GM21619 (cell line): ENCODE data around the gene NNMT.

Experiments used
- ATAC-seq: cut with Tn5 transposase; IDR thresholded peaks from one replicate; pipeline ENCODE4 v1.9.1; 2021; ENCODE audit not compliant: unreplicated experiment

NNMT gene

DNA sequence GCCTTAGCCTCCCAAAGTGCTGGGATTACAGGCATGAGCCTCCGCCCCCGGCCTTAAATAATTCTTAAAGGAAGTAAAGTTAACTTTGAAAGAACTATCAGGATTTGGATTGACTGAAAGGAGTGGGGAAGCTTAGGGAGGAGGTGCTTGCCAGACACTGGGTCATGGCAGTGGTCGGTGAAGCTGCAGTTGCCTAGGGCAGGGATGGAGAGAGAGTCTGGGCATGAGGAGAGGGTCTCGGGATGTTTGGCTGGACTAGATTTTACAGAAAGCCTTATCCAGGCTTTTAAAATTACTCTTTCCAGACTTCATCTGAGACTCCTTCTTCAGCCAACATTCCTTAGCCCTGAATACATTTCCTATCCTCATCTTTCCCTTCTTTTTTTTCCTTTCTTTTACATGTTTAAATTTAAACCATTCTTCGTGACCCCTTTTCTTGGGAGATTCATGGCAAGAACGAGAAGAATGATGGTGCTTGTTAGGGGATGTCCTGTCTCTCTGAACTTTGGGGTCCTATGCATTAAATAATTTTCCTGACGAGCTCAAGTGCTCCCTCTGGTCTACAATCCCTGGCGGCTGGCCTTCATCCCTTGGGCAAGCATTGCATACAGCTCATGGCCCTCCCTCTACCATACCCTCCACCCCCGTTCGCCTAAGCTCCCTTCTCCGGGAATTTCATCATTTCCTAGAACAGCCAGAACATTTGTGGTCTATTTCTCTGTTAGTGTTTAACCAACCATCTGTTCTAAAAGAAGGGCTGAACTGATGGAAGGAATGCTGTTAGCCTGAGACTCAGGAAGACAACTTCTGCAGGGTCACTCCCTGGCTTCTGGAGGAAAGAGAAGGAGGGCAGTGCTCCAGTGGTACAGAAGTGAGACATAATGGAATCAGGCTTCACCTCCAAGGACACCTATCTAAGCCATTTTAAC lies at the start of gene NNMT:
NNMT (plus strand) TSS at position 724 of the 929 bp plus-strand sequence; CDS start at position 882, 158 bp downstream.
- no peak for ATAC-seq

GRCh38 chr11:114247070-114247789 lies 49.0 kb upstream of the NNMT start:
- no peak for ATAC-seq

GRCh38 chr11:114250180-114250579 lies 46.0 kb upstream of the NNMT start:
- ATAC-seq: no peak

DNA sequence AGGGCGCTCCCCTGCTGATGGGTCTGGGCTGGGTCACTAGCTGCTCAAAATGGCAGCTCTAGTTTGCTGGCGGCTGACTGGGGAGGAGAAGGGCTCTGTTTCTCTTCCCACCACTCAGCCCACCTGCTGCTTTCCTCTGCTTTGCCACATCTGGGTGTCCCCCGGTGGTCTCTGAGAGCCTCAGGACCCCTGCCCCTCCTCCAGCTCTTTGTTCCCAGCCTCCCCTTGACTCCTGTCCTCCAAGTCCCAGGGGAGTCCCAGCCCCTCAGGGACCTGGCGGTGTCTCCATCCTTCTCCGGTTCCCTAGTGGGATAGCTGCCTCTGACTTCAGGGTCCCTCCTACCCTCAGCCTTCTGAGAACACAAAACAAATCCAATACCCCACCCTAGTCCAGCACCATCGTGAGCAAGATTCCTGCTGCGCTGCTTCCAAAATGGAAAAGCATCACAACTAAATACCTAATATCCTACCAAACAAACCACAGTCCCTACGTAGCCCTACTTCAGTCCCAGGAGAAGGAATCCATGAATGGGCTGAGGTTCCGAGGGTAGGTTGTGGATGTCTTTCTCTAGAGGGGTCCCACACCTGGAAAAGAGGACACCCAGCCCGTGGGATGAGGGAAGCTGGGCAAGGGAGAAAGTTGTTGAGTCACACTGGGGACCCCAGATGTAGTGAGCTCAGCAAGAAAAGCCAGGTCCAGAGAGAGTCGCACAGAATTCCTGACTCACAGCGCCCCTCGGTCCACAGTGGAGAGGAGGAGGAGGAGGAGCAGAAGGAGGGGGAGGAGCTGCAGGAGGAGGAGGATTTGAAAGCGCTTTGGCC lies 45.0 kb upstream of the NNMT start:
- no peak for ATAC-seq

DNA sequence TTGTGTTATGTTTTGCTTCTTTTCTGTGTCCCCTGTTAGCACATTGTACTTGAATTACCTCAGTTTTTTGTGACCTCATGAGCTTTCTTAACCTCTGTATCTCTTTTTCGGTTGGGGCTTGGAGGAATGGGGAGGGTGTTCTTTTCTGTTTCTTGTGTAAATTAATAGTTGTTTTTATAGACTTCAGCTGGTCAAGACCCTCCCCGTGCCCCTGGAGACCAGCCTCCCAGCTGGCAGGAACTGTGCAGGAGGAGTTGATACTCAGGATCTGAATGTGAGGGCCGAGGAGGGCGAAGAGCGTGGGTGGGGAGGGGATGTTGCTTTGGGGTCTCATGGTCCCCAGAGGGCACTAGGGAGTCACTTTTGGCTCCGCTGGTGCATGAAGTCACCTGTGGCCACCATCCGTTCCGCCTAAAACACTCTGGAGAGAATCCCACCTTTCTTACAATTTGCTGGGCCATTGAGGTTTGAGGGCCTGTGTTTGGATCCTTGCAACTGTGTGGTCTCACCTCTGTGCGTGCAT lies 44.3 kb upstream of the NNMT start:
- no peak for ATAC-seq

DNA sequence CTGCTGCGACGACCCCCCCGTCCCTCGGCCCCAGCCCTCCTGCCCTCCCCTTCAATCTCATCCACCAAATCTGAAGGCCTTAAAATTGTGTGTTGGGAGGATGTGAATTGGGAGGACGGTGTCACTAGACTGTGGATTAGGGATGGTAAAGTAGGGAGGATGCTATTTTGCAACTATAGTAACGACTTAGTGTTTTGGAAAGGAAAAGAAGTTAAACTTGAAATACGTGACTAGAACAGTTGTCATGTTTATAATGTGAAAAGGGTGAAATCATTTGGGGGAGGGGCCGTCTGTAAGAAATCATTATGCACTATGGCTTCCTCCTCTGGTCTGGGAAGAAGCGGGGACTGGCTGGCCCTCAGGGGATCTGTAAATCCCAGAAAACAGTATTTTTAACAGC lies 43.4 kb upstream of the NNMT start:
- no peak for ATAC-seq

- ATAC-seq: no peak
Measured at GRCh38 chr11:114253771-114254170, 42.4 kb upstream of the NNMT start.

GRCh38 chr11:114254571-114255146 lies 41.5 kb upstream of the NNMT start:
- no peak for ATAC-seq

DNA sequence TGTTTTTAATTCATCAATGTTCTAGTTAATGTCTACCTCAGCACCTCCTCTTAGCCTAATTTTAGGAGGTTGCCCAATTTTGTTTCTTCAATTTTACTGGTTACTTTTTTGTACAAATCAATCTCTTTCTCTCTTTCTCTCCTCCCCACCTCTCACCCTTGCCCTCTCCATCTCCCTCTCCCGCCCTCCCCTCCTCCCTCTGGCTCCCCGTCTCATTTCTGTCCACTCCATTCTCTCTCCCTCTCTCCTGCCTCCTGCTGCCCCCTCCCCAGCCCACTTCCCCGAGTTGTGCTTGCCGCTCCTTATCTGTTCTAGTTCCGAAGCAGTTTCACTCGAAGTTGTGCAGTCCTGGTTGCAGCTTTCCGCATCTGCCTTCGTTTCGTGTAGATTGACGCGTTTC lies 40.9 kb upstream of the NNMT start:
- no peak for ATAC-seq

DNA sequence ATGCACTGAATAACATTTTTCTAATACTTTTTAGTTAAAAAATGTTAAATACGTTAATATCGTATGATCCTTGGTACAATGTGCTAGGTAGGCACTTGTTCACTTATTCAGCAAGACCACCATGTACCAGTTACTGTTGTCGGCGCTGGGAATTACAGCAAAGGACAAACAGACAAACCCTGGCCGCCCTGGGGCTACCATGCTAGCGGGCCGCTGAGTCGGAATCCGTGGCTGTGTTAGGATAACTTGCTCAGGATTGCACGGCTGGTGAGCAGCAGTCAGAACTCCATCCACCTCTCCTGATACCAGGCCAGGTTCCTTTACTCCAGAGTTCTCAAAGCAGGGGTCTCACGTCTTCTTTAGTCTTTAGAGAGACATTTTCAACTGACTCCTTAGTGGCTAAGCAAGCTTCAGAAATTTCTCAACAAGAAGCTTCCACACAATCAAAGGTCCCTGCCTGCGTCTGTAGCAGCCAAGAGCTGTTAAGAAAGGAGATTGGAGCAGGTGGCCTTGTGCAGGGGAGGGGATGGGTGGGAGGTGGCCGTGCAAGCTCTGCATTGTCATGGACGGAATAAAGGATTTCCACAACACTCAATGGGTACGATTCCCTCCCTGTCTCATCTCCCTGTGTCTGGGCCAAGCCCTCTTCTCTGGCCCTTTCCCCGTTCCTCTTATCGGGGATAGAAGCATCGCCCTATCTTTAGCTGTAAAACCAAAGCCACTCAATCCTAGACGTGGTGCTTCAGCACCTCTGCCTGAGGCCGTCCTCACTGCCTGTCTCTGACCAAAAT lies 39.8 kb upstream of the NNMT start:
- ATAC-seq: no peak

- no peak for ATAC-seq
Measured at GRCh38 chr11:114256967-114257286, 39.3 kb upstream of the NNMT start.

DNA sequence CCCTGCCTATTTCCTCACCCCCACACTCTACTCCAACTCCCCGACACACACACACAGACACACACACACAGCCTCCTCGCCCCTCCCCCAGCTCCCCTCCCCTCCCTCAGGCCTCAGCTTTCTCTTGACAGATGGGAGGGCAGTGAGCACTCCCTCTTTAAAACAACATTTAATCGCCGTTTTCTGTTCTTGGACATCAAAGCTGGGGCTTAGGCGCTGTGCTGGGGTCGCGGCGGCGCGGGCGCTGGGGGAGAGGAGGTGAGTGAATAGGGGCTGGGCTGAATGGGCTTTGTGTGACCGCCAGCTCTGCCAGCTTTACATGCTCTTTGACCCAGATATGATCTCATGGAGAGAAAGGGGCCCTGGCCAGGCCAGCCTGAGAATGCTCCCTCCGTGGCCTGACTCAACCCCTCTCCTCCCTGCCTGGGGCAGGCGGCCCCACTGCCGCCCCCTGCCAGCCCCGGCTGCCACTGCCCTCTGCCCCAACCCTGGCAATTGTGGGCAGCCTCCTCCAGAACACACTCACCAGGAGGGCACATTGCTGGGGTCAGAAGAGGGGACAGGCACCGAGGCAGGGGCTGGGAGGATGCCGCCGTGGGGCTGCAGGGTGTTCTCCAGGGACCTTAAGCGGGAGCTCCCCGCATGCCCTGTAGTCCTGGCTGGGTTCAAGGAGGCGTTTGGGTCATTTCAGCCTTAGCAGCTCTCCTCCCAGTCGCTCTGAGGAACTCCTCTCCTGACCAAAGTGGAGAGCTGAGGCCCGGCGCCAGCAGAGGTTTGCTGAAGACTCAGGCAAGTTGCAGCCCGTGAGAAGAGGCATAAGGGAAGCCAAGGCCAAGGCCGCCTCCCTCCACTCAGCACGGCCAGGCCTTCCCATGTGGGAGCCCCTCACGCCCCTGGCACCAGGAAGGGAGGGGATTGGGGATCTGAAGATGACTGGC lies 38.3 kb upstream of the NNMT start:
- ATAC-seq: no peak

GRCh38 chr11:114258696-114259095 lies 37.5 kb upstream of the NNMT start:
- ATAC-seq: no peak

DNA sequence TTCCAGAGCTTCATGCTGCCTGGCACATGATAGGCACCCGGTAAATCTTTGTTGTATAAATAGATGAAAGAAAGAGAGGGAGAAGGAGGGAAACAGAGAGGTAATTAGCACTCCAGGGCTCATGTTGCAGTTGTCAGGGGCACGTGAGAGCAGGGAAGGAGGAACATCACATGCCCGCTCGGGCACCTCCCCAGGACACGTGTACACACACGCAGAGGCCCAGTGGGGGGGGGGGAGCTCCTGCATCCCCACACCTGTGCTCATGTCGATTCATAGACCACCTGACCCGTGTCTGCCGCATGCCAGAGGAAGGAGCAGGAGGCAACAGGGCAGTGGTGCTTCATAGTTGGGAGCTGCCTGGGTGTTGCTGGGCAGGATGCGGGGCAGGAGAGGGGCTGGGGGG lies 37.1 kb upstream of the NNMT start:
- no peak for ATAC-seq

- no peak for ATAC-seq
Measured at GRCh38 chr11:114259551-114259983, 36.6 kb upstream of the NNMT start.

GRCh38 chr11:114260077-114260476 lies 36.1 kb upstream of the NNMT start:
- no peak for ATAC-seq

GRCh38 chr11:114260483-114260882 lies 35.7 kb upstream of the NNMT start:
- ATAC-seq: no peak

DNA sequence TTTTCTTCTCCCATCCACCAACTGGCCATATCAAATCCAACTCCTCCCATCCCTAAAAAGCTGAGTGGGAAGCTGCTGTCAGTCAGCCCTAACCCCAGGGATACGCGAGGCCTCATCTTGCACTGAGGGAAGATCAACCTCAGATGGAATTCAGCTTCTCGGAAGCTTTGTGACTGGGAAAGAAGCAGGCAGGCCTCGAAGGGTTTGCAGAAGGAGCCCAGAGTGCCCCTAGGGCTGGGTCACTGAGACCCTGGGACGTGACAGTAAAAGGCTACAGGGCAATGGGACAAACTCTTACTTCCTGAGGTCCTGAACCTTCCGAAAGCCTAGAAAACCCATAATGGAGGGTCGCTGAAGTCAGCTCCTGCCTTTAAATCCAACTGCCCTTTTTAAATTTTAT lies 34.4 kb upstream of the NNMT start:
- ATAC-seq: no peak
